Endometrial microvascular endothelial cells (primary cell): ENCODE results near the gene CCND2. TPM values are rescaled to one million over a fixed set of nuclear protein-coding genes. Genes with fewer than 3 reads are reported as not detected.

Experiments
- in situ Hi-C: cut with HindIII; loops from 2 replicates; pipeline ENCODE4 v1.10.0; 2017; ENCODE audit warnings: low sequenced_read_pairs, low pct_unique_long_range_greater_than_20kb; ENCODE audit errors: inconsistent ontology term
- total RNA-seq: library from RNA; depleted of rRNA; stranded (reverse); fragments of >200 nt; gene quantifications from one replicate; pipeline ENCODE4 v1.2.3, GENCODE V29; 2015; ENCODE audit errors: inconsistent ontology term

CCND2 gene
- total RNA-seq, 1 donor from 2014 or later, result 37.0 TPM

- in situ Hi-C loops, result loop anchor here (25.0 kb wide), 1 partner anchor 161 kb away; no protein-coding TSS in a partner anchor
These were observed 300 bp upstream of the CCND2 start for GRCh38 chr12:4273273-4273651.

GRCh38 chr12:4274396-4275015 lies 944 bp downstream of the CCND2 start:
- in situ Hi-C loops, result loop anchor here (25.0 kb wide), 1 partner anchor 162 kb away; no protein-coding TSS in a partner anchor

- in situ Hi-C loops, result no loop called here
These were observed 1.7 kb downstream of the CCND2 start for GRCh38 chr12:4275016-4275869.

- in situ Hi-C loops, result no loop called here
These were observed 2.3 kb downstream of the CCND2 start for GRCh38 chr12:4275870-4276301.

GRCh38 chr12:4276524-4277204 lies 3.1 kb downstream of the CCND2 start:
- in situ Hi-C loops, result no loop called here

GRCh38 chr12:4277205-4277543 lies 3.6 kb downstream of the CCND2 start:
- in situ Hi-C loops, result no loop called here

- in situ Hi-C loops, result no loop called here
These were observed 4.3 kb downstream of the CCND2 start for GRCh38 chr12:4277857-4278256.

- in situ Hi-C loops, result no loop called here
These were observed 5.0 kb downstream of the CCND2 start for GRCh38 chr12:4278329-4279197.

GRCh38 chr12:4279198-4279690 lies 5.7 kb downstream of the CCND2 start:
- in situ Hi-C loops, result no loop called here

GRCh38 chr12:4280351-4281163 lies 7.0 kb downstream of the CCND2 start:
- in situ Hi-C loops, result no loop called here

- in situ Hi-C loops, result no loop called here
These were observed 7.7 kb downstream of the CCND2 start for GRCh38 chr12:4281173-4281654.

GRCh38 chr12:4282103-4282891 lies 8.7 kb downstream of the CCND2 start:
- in situ Hi-C loops, result no loop called here

- in situ Hi-C loops, result no loop called here
These were observed 9.4 kb downstream of the CCND2 start for GRCh38 chr12:4282892-4283511.

GRCh38 chr12:4283512-4284255 lies 10.1 kb downstream of the CCND2 start:
- in situ Hi-C loops, result no loop called here

- in situ Hi-C loops, result no loop called here
These were observed 10.7 kb downstream of the CCND2 start for GRCh38 chr12:4284306-4284705.

- in situ Hi-C loops, result no loop called here
These were observed 11.5 kb downstream of the CCND2 start for GRCh38 chr12:4285070-4285469.
